PC-9 (cell line): ENCODE measurements around the gene ZNF420. TPM values are rescaled to one million over a fixed set of nuclear protein-coding genes. Genes with fewer than 3 reads are reported as not detected.
"Not testable (repeated sequence)": the region's sequence is repeated elsewhere in the genome, so short reads cannot be mapped to it uniquely, and the experiment has no call there.

Source experiments
- BruUV-seq: library from RNA; stranded (reverse); fragments of 400-500 nt; replicated peaks from 2 replicates; lab custom pipeline; 2021; lab: Mats Ljungman, UMichigan
- CTCF ChIA-PET: fragments of 300-600 bp; sonication (Branson Sonifier 250); formaldehyde crosslinking; loops from one replicate; lab custom pipeline; 2022; ENCODE audit warnings: antibody characterized with exemption; lab: Charles Lee
- POLR2A ChIA-PET: fragments of 300-600 bp; sonication (Branson Sonifier 250); formaldehyde crosslinking; loops from one replicate; lab custom pipeline; 2022; ENCODE audit warnings: antibody characterized with exemption; ENCODE audit not compliant: unreplicated experiment; lab: Charles Lee
- DNase-seq, 2 experiments: peaks; one replicate each; pipeline versions ENCODE4 v3.0.0 to v3.0.0-alpha.2; 2015 to 2022; ENCODE audit warnings: mixed read lengths in 1 of 2
- H2AFZ ChIP-seq: fragments of 200-600 bp; sonication (generic); 2 replicates; pipeline ENCODE4 v1.8.1; 2017; ENCODE audit warnings: antibody characterized with exemption
- H3F3A ChIP-seq: fragments of 200-600 bp; sonication (generic); 2 replicates; pipeline ENCODE4 v1.8.1; 2017; ENCODE audit warnings: antibody characterized with exemption, mild to moderate bottlenecking, low read depth; ENCODE audit not compliant: insufficient read depth
- H3K27ac ChIP-seq: fragments of 200-600 bp; sonication (generic); 2 replicates; pipeline ENCODE4 v1.6.1; 2016; ENCODE audit warnings: mixed run types
- H3K27me3 ChIP-seq: fragments of 200-600 bp; sonication (generic); 2 replicates; pipeline ENCODE4 v1.6.1; 2016; ENCODE audit warnings: low read depth, mixed run types; ENCODE audit not compliant: insufficient read depth
- H3K36me3 ChIP-seq: fragments of 200-600 bp; sonication (generic); 2 replicates; pipeline ENCODE4 v1.6.1; 2016; ENCODE audit warnings: low read depth, mixed run types
- H3K4me1 ChIP-seq: fragments of 200-600 bp; sonication (generic); replicated peaks from 2 replicates; pipeline ENCODE4 v1.6.1; 2016; ENCODE audit warnings: mixed run types; ENCODE audit not compliant: insufficient read depth
- H3K4me2 ChIP-seq: fragments of 200-600 bp; sonication (generic); 2 replicates; pipeline ENCODE4 v1.6.1; 2017; ENCODE audit warnings: mixed run types
- H3K4me3 ChIP-seq: fragments of 200-600 bp; sonication (generic); 2 replicates; pipeline ENCODE4 v1.6.1; 2016; ENCODE audit warnings: mixed run types
- H3K79me2 ChIP-seq: fragments of 200-600 bp; sonication (generic); 2 replicates; pipeline ENCODE4 v1.6.1; 2017; ENCODE audit warnings: low read depth, mixed run types
- H3K9me2 ChIP-seq: fragments of 200-600 bp; sonication (generic); 2 replicates; pipeline ENCODE4 v1.8.1; 2017; ENCODE audit warnings: mild to moderate bottlenecking; ENCODE audit not compliant: insufficient read depth
- H3K9me3 ChIP-seq: fragments of 200-600 bp; sonication (generic); 2 replicates; pipeline ENCODE4 v1.8.1; 2016; ENCODE audit warnings: low read depth; ENCODE audit not compliant: insufficient read depth
- H4K20me1 ChIP-seq: fragments of 200-600 bp; sonication (generic); 2 replicates; pipeline ENCODE4 v1.8.1; 2017; ENCODE audit not compliant: insufficient read depth
- CTCF ChIP-seq: fragments of 200-600 bp; sonication (generic); conservative IDR thresholded peaks from 2 replicates; pipeline ENCODE4 v1.6.1; 2017; ENCODE audit warnings: mixed run types, antibody characterized with exemption, mild to moderate bottlenecking, moderate library complexity
- EZH2 ChIP-seq: fragments of 200-600 bp; sonication (generic); IDR thresholded peaks from 2 replicates; pipeline ENCODE4 v1.8.0; 2017; ENCODE audit warnings: antibody characterized with exemption, low read depth
- intact Hi-C: fragments of 100-400 bp; cut with micrococcal nuclease; formaldehyde crosslinking; loops from one replicate; pipeline ENCODE4 v1.10.0; 2022; ENCODE audit not compliant: unreplicated experiment
- total RNA-seq: library from RNA; stranded (reverse); gene quantifications from 2 replicates; pipeline ENCODE4 v1.2.3, GENCODE V29; 2021

The ZNF420 gene
- total RNA-seq, 1 experiment from 2014 or later, result 4.7 TPM

GRCh38 chr19:37074819-37075362 lies 3.3 kb upstream of the ZNF420 start:
- ChIA-PET CTCF (no interaction called here), POLR2A (no interaction called here)
- no TSS peak for BruUV-seq

GRCh38 chr19:37076524-37076923 lies 1.7 kb upstream of the ZNF420 start:
- H3K4me1 ChIP-seq, POLR2A ChIA-PET, H3K4me2 ChIP-seq, H3K27me3 ChIP-seq, DNase-seq, H3K27ac ChIP-seq, H2AFZ ChIP-seq, H4K20me1 ChIP-seq, CTCF ChIA-PET, BruUV-seq, H3K9me2 ChIP-seq, H3K36me3 ChIP-seq, H3K4me3 ChIP-seq, H3K9me3 ChIP-seq, H3F3A ChIP-seq: not testable (repeated sequence)
- intact Hi-C loops, result loop anchor here (5.0 kb wide), 1 partner anchor 391 kb away; the partner anchor contains the start of genes ZNF569 and ZNF570
- H3K79me2 ChIP-seq, result peaks cover 26% of the 10 kb centered on the region

More at GRCh38 chr19:37074819-37075362, 3.3 kb upstream of the ZNF420 start:
- Histone ChIP-seq H3K27me3 (no peaks in the 10 kb centered on the region), H3K9me3 (peaks cover 4% of the 10 kb centered on the region), H3K4me2 (no peak overlapping the region), H3F3A (no peaks in the 10 kb centered on the region), H4K20me1 (no peaks in the 10 kb centered on the region), H2AFZ (no peak overlapping the region), H3K79me2 (peaks cover 20% of the 10 kb centered on the region), H3K27ac (no peak overlapping the region), H3K9me2 (peaks cover 4% of the 10 kb centered on the region), H3K4me1 (peaks cover 7% of the 10 kb centered on the region), H3K4me3 (no peak overlapping the region), H3K36me3 (no peaks in the 10 kb centered on the region)
- intact Hi-C loops, result loop anchor here (5.0 kb wide), 1 partner anchor 392 kb away; the partner anchor contains the start of genes ZNF569 and ZNF570
- DNase-seq, result no peak
- TF ChIP-seq CTCF (no peak), EZH2 (no peak)

GRCh38 chr19:37077501-37077933 lies 716 bp upstream of the ZNF420 start:
- TSS peak; percentile 69 for BruUV-seq

More at GRCh38 chr19:37077501-37077933, 716 bp upstream of the ZNF420 start:
- Histone ChIP-seq H2AFZ (peak overlapping the region; percentile 99), H3K4me2 (peak overlapping the region; percentile 94), H4K20me1 (no peaks in the 10 kb centered on the region), H3K9me2 (no peaks in the 10 kb centered on the region), H3K79me2 (peaks cover 26% of the 10 kb centered on the region), H3K4me3 (peak overlapping the region; percentile 96), H3K4me1 (peaks cover 7% of the 10 kb centered on the region), H3K27me3 (no peaks in the 10 kb centered on the region), H3K27ac (peak overlapping the region; percentile 27), H3K36me3 (0 out of 2 replicates have a peak, but pooled peaks cover 4% of the 10 kb centered on the region), H3K9me3 (peaks cover 14% of the 10 kb centered on the region; the same call in 1 of the 2 replicates), H3F3A (no peaks in the 10 kb centered on the region)
- intact Hi-C loops, result loop anchor here (5.0 kb wide), 1 partner anchor 390 kb away; the partner anchor contains the start of genes ZNF569 and ZNF570
- POLR2A ChIA-PET, result interaction anchor here (0.6 kb wide), 2 partner anchors 140 to 293 kb away, joined by 3 to 4 read pairs; partner anchors contain the start of gene ZNF383
- CTCF ChIA-PET, result interaction anchor here (0.6 kb wide), 1 partner anchor 571 kb away, joined by 9 read pairs; no protein-coding TSS in a partner anchor
- DNase-seq, result no peak
- TF ChIP-seq EZH2 (no peak), CTCF (no peak)
